Subcutaneous adipose tissue (tissue), 4 donors: Measurements from ENCODE around the gene MORN5. TPM values are rescaled to one million over a fixed set of nuclear protein-coding genes. Genes with fewer than 3 reads are reported as not detected.

ENCODE experiments used
- CTCF ChIP-seq: fragments of 450-650 bp; IDR thresholded peaks from one replicate; pipeline ENCODE4 v1.5.1; 2016; ENCODE audit warnings: low read depth, mild to moderate bottlenecking, control low read depth, antibody characterized with exemption, moderate library complexity
- total RNA-seq, 4 donors: library from RNA; depleted of rRNA; stranded (reverse); fragments of >200 nt; gene quantifications; one replicate each; pipeline ENCODE4 v1.1.0, GENCODE V29; 2016

The MORN5 gene
- total RNA-seq, 4 donors from 2014 or later = not detected

DNA sequence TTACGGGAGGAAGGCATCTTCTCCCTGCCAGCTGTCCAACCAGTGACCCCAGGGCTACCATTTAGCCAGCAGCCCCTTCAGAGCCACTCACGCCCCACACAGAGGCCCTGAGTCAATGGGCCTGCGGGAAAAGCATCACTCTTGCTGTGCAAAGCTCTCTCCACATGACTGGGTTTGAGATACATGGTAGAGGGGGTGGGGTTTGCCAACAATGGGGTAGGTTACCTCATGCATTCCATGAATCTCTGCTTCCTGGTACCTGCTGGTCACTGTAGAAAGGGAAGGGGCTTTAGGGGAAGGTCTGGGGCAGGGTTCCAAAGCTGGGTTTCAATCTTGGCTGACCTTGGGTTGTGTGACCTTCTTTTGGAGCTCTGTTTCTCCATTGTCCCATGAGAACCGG, 43.7 kb upstream of the MORN5 start:
- TF ChIP-seq CTCF = no peak

DNA sequence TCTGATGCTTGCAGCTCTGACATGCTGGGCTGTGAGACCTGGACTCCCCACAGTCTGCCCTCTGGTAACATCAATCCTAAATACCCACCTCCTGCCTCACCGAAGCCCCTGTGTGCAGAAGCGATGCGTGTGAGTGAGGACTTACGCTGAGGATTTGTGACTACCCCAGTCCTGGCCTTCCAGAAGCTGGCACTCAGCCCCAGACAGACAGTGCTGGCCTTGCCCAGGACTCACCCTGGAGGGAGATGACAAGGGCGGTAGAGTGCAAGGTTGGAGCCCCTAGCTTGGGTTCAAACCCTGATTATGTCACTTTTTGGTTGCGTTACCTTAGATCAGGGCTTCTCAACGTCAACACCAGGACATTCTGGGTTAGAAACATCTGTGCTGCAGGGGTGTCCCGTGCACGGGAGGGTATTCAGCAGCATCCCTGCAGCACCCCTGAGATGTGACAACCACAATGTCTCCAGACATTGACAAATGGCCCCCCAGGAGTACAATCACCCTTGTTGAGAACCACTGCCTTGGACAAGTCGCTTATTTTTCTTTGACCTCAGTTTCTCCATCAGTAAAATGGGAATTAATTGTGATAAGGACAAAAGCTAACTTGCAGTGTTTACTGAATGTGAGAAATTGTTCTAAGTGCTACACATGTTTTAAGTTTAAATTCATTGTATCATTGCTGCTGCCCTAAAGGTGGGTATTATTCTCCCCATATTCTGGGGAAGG, 43.1 kb upstream of the MORN5 start:
- no peak for TF ChIP-seq CTCF

DNA sequence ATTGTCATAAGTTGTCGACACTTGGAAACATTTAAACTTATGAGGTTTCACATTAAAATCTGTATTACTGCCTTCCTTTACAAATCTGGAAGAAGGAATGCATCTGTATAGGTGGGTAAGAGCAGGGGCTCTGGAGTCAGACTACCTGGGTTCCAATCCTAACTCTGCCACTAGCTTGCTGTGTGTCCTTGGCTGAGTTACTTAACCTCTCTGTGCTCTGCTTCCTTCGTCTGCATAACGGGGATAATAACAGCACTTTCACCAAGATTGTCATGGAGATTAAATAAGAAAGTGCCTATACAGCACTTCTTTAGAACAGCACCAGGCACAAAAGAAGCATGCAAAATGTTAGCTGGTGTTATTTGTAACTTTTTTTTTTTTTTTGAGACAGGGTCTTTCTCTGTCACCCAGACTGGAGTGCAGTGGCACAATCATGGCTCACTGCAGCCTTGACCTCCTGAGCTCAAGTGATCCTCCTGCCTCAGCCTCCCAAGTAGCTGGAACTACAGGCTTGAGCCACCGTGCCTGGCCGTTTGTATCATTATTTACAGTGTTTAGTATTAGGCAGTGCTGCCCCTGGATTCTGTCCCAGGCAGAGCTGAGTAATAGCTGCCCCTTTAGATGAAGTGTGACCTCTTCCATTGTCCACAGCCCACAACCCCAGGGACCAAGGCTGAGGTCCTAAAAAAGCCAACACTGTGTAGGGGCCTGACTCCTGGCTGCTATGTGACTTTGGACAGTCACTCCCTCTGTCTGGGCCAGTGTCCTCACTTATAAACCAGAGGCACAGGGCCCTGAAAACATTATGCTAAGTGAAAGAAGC, 41.2 kb upstream of the MORN5 start:
- no peak for TF ChIP-seq CTCF

GRCh38 chr9:122119166-122119521, 40.6 kb upstream of the MORN5 start:
- TF ChIP-seq CTCF = no peak

DNA sequence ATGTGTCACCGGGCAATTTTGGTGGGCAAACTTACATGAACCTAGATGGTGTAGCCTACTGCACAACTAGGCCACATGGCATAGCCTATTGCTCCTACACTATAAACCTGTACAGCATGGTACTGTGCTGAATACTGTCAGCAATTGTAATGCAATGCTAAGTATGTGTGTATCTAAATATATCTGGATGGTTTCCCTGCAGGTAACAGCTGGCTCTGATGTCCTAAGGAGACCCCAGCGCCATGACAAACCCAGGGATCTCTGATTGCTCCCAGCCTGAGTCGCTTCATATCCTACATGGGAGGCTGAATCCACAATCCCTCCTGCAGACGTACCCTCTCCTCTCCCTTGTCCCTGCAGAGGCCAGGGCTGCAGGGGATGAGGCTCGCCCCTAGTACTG, 40.0 kb upstream of the MORN5 start:
- no peak for TF ChIP-seq CTCF

- TF ChIP-seq CTCF = no peak
These were observed 39.2 kb upstream of the MORN5 start for GRCh38 chr9:122120316-122121071.

GRCh38 chr9:122121391-122121790, 38.3 kb upstream of the MORN5 start:
- TF ChIP-seq CTCF = no peak
